ENCODE data around the gene SYT1. TPM values are rescaled to one million over a fixed set of nuclear protein-coding genes. Genes with fewer than 3 reads are reported as not detected.

Gene SYT1
- polyA plus RNA-seq, 3 donors = 0.72 TPM; not detected in 2

- Mint-ChIP-seq H3K36me3 (no peaks in the 10 kb centered on the region), H3K4me1 (no peaks in the 10 kb centered on the region), H3K9me3 (peaks cover 0 to 3% (median 0%) of the 10 kb centered on the region in 7 donors), H3K4me3 (no peak overlapping the region), H3K27me3 (ENCODE audit: low read depth in 3 of 3) (peaks cover 0 to 4% (median 0%) of the 10 kb centered on the region in 3 donors), H3K27ac (no peak overlapping the region)
- Histone ChIP-seq H3K9me3 (replicated peaks in 1 of 2; ENCODE audit: control insufficient read depth in 1 of 2, insufficient read depth in 1 of 2, low read length in 2 of 2) (no peaks in the 10 kb centered on the region), H3K4me3 (replicated peaks in 1 of 3; ENCODE audit: low read depth in 2 of 3, low read length in 3 of 3) (no peak overlapping the region), H3K79me2 (ENCODE audit: insufficient read depth, low read length) (no peaks in the 10 kb centered on the region), H3K9ac (ENCODE audit: insufficient read depth, low read length, poor library complexity, severe bottlenecking) (no peak overlapping the region), H3K27me3 (ENCODE audit: control insufficient read depth in 2 of 2, insufficient read depth in 2 of 2, low read length in 2 of 2) (no peaks in the 10 kb centered on the region), H2AFZ (ENCODE audit: insufficient read depth, low read depth, low read length, poor library complexity, severe bottlenecking) (no peak overlapping the region), H4K20me1 (ENCODE audit: insufficient read depth, low read length) (no peaks in the 10 kb centered on the region), H3K36me3 (replicated peaks in 1 of 2; ENCODE audit: control insufficient read depth in 1 of 2, insufficient read depth in 2 of 2, low read length in 2 of 2) (no peaks in the 10 kb centered on the region), H3K27ac (ENCODE audit: low read depth in 1 of 2, low read length in 2 of 2) (no peak overlapping the region), H3K4me1 (ENCODE audit: control insufficient read depth in 1 of 2, insufficient read depth in 2 of 2, low read length in 2 of 2) (no peaks in the 10 kb centered on the region), H3K4me2 (replicated peaks; ENCODE audit: extremely low read depth, low read length, poor library complexity, severe bottlenecking) (no peak overlapping the region)
- peak; percentile 54 for TF ChIP-seq CTCF (IDR thresholded peaks at IDR 0.05)
- DNase-seq = no peak
- intact Hi-C loops (cut with micrococcal nuclease) = no loop called here
- 56% methylated on average over 3 of the region's 5 CpGs for WGBS (ENCODE audit: insufficient coverage)
These were observed 509.4 kb downstream of the SYT1 start for GRCh38 chr12:79373896-79374499.

- Histone ChIP-seq H3K4me3 (replicated peaks in 1 of 3; ENCODE audit: low read depth in 2 of 3, low read length in 3 of 3) (no peak overlapping the region), H3K4me2 (replicated peaks; ENCODE audit: extremely low read depth, low read length, poor library complexity, severe bottlenecking) (no peak overlapping the region), H2AFZ (ENCODE audit: insufficient read depth, low read depth, low read length, poor library complexity, severe bottlenecking) (no peak overlapping the region), H3K27me3 (ENCODE audit: control insufficient read depth in 2 of 2, insufficient read depth in 2 of 2, low read length in 2 of 2) (no peaks in the 10 kb centered on the region), H3K9ac (ENCODE audit: insufficient read depth, low read length, poor library complexity, severe bottlenecking) (no peak overlapping the region), H4K20me1 (ENCODE audit: insufficient read depth, low read length) (no peaks in the 10 kb centered on the region), H3K27ac (ENCODE audit: low read depth in 1 of 2, low read length in 2 of 2) (no peak overlapping the region), H3K9me3 (replicated peaks in 1 of 2; ENCODE audit: control insufficient read depth in 1 of 2, insufficient read depth in 1 of 2, low read length in 2 of 2) (no peaks in the 10 kb centered on the region), H3K79me2 (ENCODE audit: insufficient read depth, low read length) (no peaks in the 10 kb centered on the region), H3K4me1 (ENCODE audit: control insufficient read depth in 1 of 2, insufficient read depth in 2 of 2, low read length in 2 of 2) (no peaks in the 10 kb centered on the region), H3K36me3 (replicated peaks in 1 of 2; ENCODE audit: control insufficient read depth in 1 of 2, insufficient read depth in 2 of 2, low read length in 2 of 2) (no peaks in the 10 kb centered on the region)
- H3K27ac Mint-ChIP-seq = no peak overlapping the region
- peaks cover 0 to 3% (median 0%) of the 10 kb centered on the region in 7 donors for H3K9me3 Mint-ChIP-seq
- H3K27me3 Mint-ChIP-seq (ENCODE audit: low read depth in 3 of 3) = peaks cover 0 to 4% (median 0%) of the 10 kb centered on the region in 3 donors
- no peak for DNase-seq
- intact Hi-C loops (cut with micrococcal nuclease) = no loop called here
- no peaks in the 10 kb centered on the region for H3K4me1 Mint-ChIP-seq
- TF ChIP-seq CTCF (IDR thresholded peaks at IDR 0.05) = no peak
- no peaks in the 10 kb centered on the region for H3K36me3 Mint-ChIP-seq
- H3K4me3 Mint-ChIP-seq = no peak overlapping the region
- WGBS (ENCODE audit: insufficient coverage) = no CpG with 5 or more reads among the region's 1 CpG
These were observed 510.0 kb downstream of the SYT1 start for GRCh38 chr12:79374545-79374944.

Measured in CD14-positive monocyte (primary cell).